GM21447 (cell line): ENCODE data around the gene BUD13.

Source experiments
- ATAC-seq: cut with Tn5 transposase; IDR thresholded peaks from one replicate; pipeline ENCODE4 v1.9.1; 2021; ENCODE audit not compliant: unreplicated experiment

The BUD13 gene

GRCh38 chr11:116792869-116793771, 20.3 kb upstream of the BUD13 start:
- no peak for ATAC-seq

- no peak for ATAC-seq
These were observed 19.5 kb upstream of the BUD13 start for GRCh38 chr11:116792144-116792868.

GRCh38 chr11:116791813-116792143, 19.0 kb upstream of the BUD13 start, which contains the start of gene APOA5:
Gene APOA5 (minus strand): TSS chr11:116791879. CDS start chr11:116791860, 19 bp downstream.
- no peak for ATAC-seq

- no peak for ATAC-seq
These were observed 18.4 kb upstream of the BUD13 start for GRCh38 chr11:116791002-116791812.

- no peak for ATAC-seq
These were observed 17.6 kb upstream of the BUD13 start for GRCh38 chr11:116790167-116791001.

- no peak for ATAC-seq
These were observed 16.2 kb upstream of the BUD13 start for GRCh38 chr11:116788975-116789374.

GRCh38 chr11:116788534-116788933, 15.7 kb upstream of the BUD13 start:
- no peak for ATAC-seq

GRCh38 chr11:116787786-116788486, 15.1 kb upstream of the BUD13 start, which contains the start of gene ZPR1:
Gene ZPR1 (minus strand): TSS chr11:116788023. CDS start chr11:116787990, 33 bp downstream.
- ATAC-seq, result peak; percentile 92

- no peak for ATAC-seq
These were observed 14.6 kb upstream of the BUD13 start for GRCh38 chr11:116787436-116787785.

- ATAC-seq, result no peak
These were observed 14.2 kb upstream of the BUD13 start for GRCh38 chr11:116786966-116787365.

- ATAC-seq, result no peak
These were observed 13.5 kb upstream of the BUD13 start for GRCh38 chr11:116786326-116786725.

- no peak for ATAC-seq
These were observed 9.9 kb upstream of the BUD13 start for GRCh38 chr11:116782728-116783127.

- no peak for ATAC-seq
These were observed 5.8 kb upstream of the BUD13 start for GRCh38 chr11:116778556-116778955.

- ATAC-seq, result no peak
These were observed 4.3 kb upstream of the BUD13 start for GRCh38 chr11:116777056-116777455.

GRCh38 chr11:116776522-116776984, 3.8 kb upstream of the BUD13 start:
- ATAC-seq, result no peak

GRCh38 chr11:116775975-116776374, 3.2 kb upstream of the BUD13 start:
- no peak for ATAC-seq

GRCh38 chr11:116774661-116775060, 1.9 kb upstream of the BUD13 start:
- ATAC-seq, result no peak

- peak; percentile 40 for ATAC-seq
These were observed 663 bp upstream of the BUD13 start for GRCh38 chr11:116773203-116774097.

GRCh38 chr11:116771935-116772334, 852 bp downstream of the BUD13 start:
- no peak for ATAC-seq
